K562 treated with DMSO at 1 percent for 4 hours (cell line): ENCODE results near the gene GSK3A. TPM values are rescaled to one million over a fixed set of nuclear protein-coding genes. Genes with fewer than 3 reads are reported as not detected.

ENCODE experiments used
- total RNA-seq: library from RNA; unstranded; fragments of 300-600 nt; gene quantifications from 2 replicates; pipeline ENCODE4 v1.2.3, GENCODE V29; 2022; ENCODE audit not compliant: insufficient read depth

Gene GSK3A
- total RNA-seq = 75.3 and 83.6 TPM in 2 replicates

GRCh38 chr19:42242512-42243409 lies at the start of gene GSK3A:
GSK3A (minus strand) TSS chr19:42242602; CDS start chr19:42242465, 137 bp downstream.

GRCh38 chr19:42268704-42269477 lies 26.5 kb upstream of the GSK3A start, which contains the start of gene CIC:
CIC (plus strand) TSS chr19:42269252; CDS start chr19:42271784, 2,532 bp downstream.

GRCh38 chr19:42254850-42255765 lies 12.7 kb upstream of the GSK3A start, which contains the start of gene ERF:
ERF (minus strand) TSS chr19:42255128; CDS start chr19:42254999, 129 bp downstream.

DNA sequence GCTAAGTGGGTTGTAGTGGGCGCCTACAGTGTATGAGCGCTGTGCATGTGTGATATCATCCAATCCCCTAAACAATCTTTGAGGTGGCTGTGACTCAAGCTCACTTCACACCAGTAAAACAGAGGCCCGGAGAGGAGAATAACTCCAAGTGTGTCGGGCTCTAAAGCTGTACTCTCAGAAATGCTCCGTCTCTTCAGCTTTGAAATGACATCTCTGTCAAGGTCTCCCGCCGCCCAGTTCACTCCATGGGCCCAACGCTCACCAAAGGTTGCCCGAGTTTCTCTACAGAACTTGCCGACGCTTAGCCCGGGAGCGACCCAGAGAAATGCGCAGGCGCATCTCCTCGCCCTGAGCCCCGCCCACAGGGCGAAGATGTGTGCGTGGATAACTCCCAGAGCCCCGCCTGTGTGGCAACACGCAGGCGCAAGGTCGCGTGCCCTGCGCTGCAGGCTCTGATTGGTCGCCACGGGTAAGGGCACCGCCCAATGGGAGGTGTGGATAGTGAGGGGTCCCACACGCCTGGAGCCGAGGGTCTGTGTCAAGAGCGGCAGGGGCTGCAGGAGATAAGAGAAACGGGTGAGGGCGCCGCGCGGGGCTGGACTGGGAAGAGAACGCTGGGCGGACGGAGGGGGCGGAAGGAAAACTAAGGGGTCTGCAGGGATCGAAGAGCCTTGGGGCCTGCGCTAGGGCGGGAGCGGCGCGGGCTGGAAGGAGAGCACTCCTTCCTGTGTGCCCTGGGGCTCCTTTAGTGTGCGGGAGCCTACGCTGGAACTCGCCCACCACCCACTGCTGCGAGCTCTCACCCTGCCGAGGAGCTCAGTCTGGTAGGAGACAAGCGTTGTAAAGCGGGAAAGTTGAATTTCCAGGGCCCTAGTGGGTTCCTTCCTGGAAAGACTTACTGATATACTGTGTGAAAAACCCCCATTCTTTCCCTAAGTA lies 22.3 kb downstream of the GSK3A start, which contains the start of gene ZNF526:
Gene ZNF526, plus strand, starts transcription at position 501 of the 939 bp plus-strand sequence. CDS start 4,092 bp downstream, outside the sequence.

GRCh38 chr19:42217520-42218437 lies 24.6 kb downstream of the GSK3A start, which contains the start of gene DEDD2:
DEDD2 (minus strand) TSS chr19:42217677; CDS start chr19:42217007, 670 bp downstream.

Other genes starting within 250 kb of the GSK3A start
- gene ATP1A3, start 248.4 kb downstream of the GSK3A start, total RNA-seq = 0.46 and 1.0 TPM in 2 replicates
- 5.3 and 5.7 TPM in 2 replicates for gene GRIK5, start 172.4 kb downstream of the GSK3A start, total RNA-seq
- 21.3 and 29.6 TPM in 2 replicates for gene ZNF574, start 166.4 kb downstream of the GSK3A start, total RNA-seq
- gene POU2F2, start 110.2 kb downstream of the GSK3A start, total RNA-seq = 0.35 and 0.50 TPM in 2 replicates
- gene DEDD2, start 24.9 kb downstream of the GSK3A start, total RNA-seq = 49.6 and 66.4 TPM in 2 replicates
- gene ZNF526, start 22.3 kb downstream of the GSK3A start, total RNA-seq = 6.2 and 6.9 TPM in 2 replicates
- gene ERF, start 12.5 kb upstream of the GSK3A start, total RNA-seq = 35.7 and 71.0 TPM in 2 replicates
- 43.1 and 55.1 TPM in 2 replicates for gene CIC, start 26.6 kb upstream of the GSK3A start, total RNA-seq
- 1.4 TPM in 1 of 2 replicates, not detected in the other for gene PRR19, start 59.5 kb upstream of the GSK3A start, total RNA-seq
- 99.3 and 130 TPM in 2 replicates for gene PAFAH1B3, start 60.0 kb upstream of the GSK3A start, total RNA-seq
- gene TMEM145, start 70.7 kb upstream of the GSK3A start, total RNA-seq = 0.79 TPM in 1 of 2 replicates, not detected in the other
- 13.9 and 17.3 TPM in 2 replicates for gene MEGF8, start 83.0 kb upstream of the GSK3A start, total RNA-seq
- gene CNFN, start 147.7 kb upstream of the GSK3A start, total RNA-seq = not detected in 2 replicates
- not detected in 2 replicates for gene LIPE, start 184.8 kb upstream of the GSK3A start, total RNA-seq
- not detected in 2 replicates for gene CXCL17, start 200.3 kb upstream of the GSK3A start, total RNA-seq